ENCODE results near the gene SOBP.

GRCh38 chr6:107641500-107641941 is 151.6 kb downstream of the SOBP start:
- TF ChIP-seq CTCF (IDR thresholded peaks at IDR 0.05 in 8 of 11, conservative IDR thresholded peaks at IDR 0.05 in 3 of 11): no peak
- TF ChIP-seq POLR2A (IDR thresholded peaks at IDR 0.05): no peak
- no peak for TF ChIP-seq POLR2AphosphoS5 (IDR thresholded peaks at IDR 0.05)
